K562 (cell line): ENCODE results near the gene TNIK. TPM values are rescaled to one million over a fixed set of nuclear protein-coding genes. Genes with fewer than 3 reads are reported as not detected.

ENCODE experiments used
- FOS ChIP-seq: IDR thresholded peaks from 3 replicates; pipeline ENCODE4 v1.6.1; 2011; ENCODE audit not compliant: insufficient read length; ENCODE audit errors: extremely low read depth
- GTF2B ChIP-seq: IDR thresholded peaks from 2 replicates; pipeline ENCODE4 v1.6.1; 2011; ENCODE audit not compliant: insufficient read length; ENCODE audit errors: extremely low read depth
- HDAC6 ChIP-seq: IDR thresholded peaks from 2 replicates; pipeline ENCODE4 v1.6.1; 2012; ENCODE audit warnings: low read depth, mild to moderate bottlenecking, control low read depth, inconsistent platforms, low read length, moderate library complexity
- HMBOX1 ChIP-seq: sonication (generic); IDR thresholded peaks from 2 replicates; pipeline ENCODE4 v1.6.1; 2016
- HNRNPUL1 ChIP-seq: fragments of 200-400 bp; formaldehyde crosslinking; IDR thresholded peaks from 2 replicates; pipeline ENCODE4 v1.6.1; 2017; ENCODE audit warnings: low read length
- MLX ChIP-seq, 2 experiments: fragments of 450-650 bp in 1 of 2; sonication (generic) in 1 of 2; formaldehyde crosslinking; conservative IDR thresholded peaks; 2 replicates each; pipeline versions ENCODE4 v1.4.0 to v1.8.1; 2020 to 2022; ENCODE audit warnings: mild to moderate bottlenecking in 1 of 2, missing genetic modification reagents in 1 of 2
- POLR2B ChIP-seq: fragments of 450-650 bp; IDR thresholded peaks from 2 replicates; pipeline ENCODE4 v1.6.1; 2018; ENCODE audit warnings: low read depth; ENCODE audit not compliant: partially characterized antibody
- SAFB ChIP-seq: fragments of 200-400 bp; formaldehyde crosslinking; IDR thresholded peaks from 2 replicates; pipeline ENCODE4 v1.6.1; 2017; ENCODE audit warnings: low read depth, low read length, borderline replicate concordance
- SMARCB1 ChIP-seq: IDR thresholded peaks from 2 replicates; pipeline ENCODE4 v1.6.1; 2011; ENCODE audit warnings: improper control_type of control experiment, low read depth; ENCODE audit not compliant: insufficient read length
- TARDBP ChIP-seq: fragments of 450-650 bp; IDR thresholded peaks from 2 replicates; pipeline ENCODE4 v1.6.1; 2016
- ZFP91 ChIP-seq: sonication (generic); formaldehyde crosslinking; IDR thresholded peaks from 2 replicates; pipeline ENCODE4 v1.8.0; 2022; ENCODE audit warnings: mild to moderate bottlenecking, missing genetic modification reagents
- ZNF217 ChIP-seq: sonication (generic); formaldehyde crosslinking; IDR thresholded peaks from 2 replicates; pipeline ENCODE4 v1.8.0; 2022; ENCODE audit warnings: mild to moderate bottlenecking, missing genetic modification reagents
- ZNF224 ChIP-seq: sonication (generic); formaldehyde crosslinking; IDR thresholded peaks from 2 replicates; pipeline ENCODE4 v1.8.0; 2022; ENCODE audit warnings: mild to moderate bottlenecking, missing genetic modification reagents
- ZNF263 ChIP-seq: sonication (generic); formaldehyde crosslinking; IDR thresholded peaks from 2 replicates; pipeline ENCODE4 v1.8.0; 2022; ENCODE audit warnings: mild to moderate bottlenecking, missing genetic modification reagents, borderline replicate concordance
- ZNF592 ChIP-seq: fragments of 450-650 bp; IDR thresholded peaks from 2 replicates; pipeline ENCODE4 v1.6.1; 2017; ENCODE audit warnings: antibody characterized with exemption, mild to moderate bottlenecking
- ZNF785 ChIP-seq: fragments of 250-450 bp; sonication (Bioruptor Pico); IDR thresholded peaks from 2 replicates; pipeline ENCODE4 v1.4.0; 2020; ENCODE audit warnings: mild to moderate bottlenecking
- polyA plus RNA-seq, 8 experiments: library from polyadenylated mRNA; depleted of rRNA in 4 of 8; stranded (reverse) in 5 of 8; unstranded in 3 of 8; fragments of >200 nt; fragmentation: Nextera tagmentation in 2 of 8; fragmentation: Illumina TruSeq in 1 of 8; extraction: Ambion mirVana in 2 of 8; extraction: Trizol in 1 of 8; gene quantifications; 2 replicates each; pipeline versions ENCODE4 v1.2.1 to v1.2.3, GENCODE V29; 2011 to 2014; ENCODE audit warnings: inconsistent platforms in 1 of 8, missing spikeins in 1 of 8
- total RNA-seq, 7 experiments: library from RNA; depleted of rRNA in 6 of 7; stranded (reverse); fragments of >200 nt in 6 of 7; fragmentation: Illumina TruSeq in 2 of 7; extraction: Trizol in 2 of 7; gene quantifications; 2 replicates each; pipeline versions ENCODE4 v1.2.1 to v1.2.3, GENCODE V29; 2011 to 2021; ENCODE audit warnings: low replicate concordance in 1 of 7

TNIK gene
- total and polyA plus RNA-seq, 9 of the 15 experiments (the other 6 are each of a cell fraction or from before 2014, with no cell fraction given): 6.6 to 39.0 (median 24.7) TPM

GRCh38 chr3:171192176-171192854 lies 267.9 kb downstream of the TNIK start (continued):
- TF ChIP-seq HMBOX1 (peak; percentile 77; the same call in 1 of the 2 replicates), POLR2B (no peak), ZFP91 (CRISPR knock-in tag) (no peak), SAFB (no peak), FOS (peak; percentile 22), ZNF592 (no peak), ZNF785 (CRISPR knock-in tag) (no peak), GTF2B (no peak), ZNF217 (no peak), SMARCB1 (no peak), TARDBP (no peak; the same call in 1 of the 2 replicates), ZNF263 (CRISPR knock-in tag) (no peak), HNRNPUL1 (no peak), HDAC6 (no peak), ZNF224 (CRISPR knock-in tag) (no peak), MLX (CRISPR knock-in tag; conservative IDR thresholded peaks at IDR 0.05) (no peak)
